ENCODE measurements around the gene CDKN1B.

DNA sequence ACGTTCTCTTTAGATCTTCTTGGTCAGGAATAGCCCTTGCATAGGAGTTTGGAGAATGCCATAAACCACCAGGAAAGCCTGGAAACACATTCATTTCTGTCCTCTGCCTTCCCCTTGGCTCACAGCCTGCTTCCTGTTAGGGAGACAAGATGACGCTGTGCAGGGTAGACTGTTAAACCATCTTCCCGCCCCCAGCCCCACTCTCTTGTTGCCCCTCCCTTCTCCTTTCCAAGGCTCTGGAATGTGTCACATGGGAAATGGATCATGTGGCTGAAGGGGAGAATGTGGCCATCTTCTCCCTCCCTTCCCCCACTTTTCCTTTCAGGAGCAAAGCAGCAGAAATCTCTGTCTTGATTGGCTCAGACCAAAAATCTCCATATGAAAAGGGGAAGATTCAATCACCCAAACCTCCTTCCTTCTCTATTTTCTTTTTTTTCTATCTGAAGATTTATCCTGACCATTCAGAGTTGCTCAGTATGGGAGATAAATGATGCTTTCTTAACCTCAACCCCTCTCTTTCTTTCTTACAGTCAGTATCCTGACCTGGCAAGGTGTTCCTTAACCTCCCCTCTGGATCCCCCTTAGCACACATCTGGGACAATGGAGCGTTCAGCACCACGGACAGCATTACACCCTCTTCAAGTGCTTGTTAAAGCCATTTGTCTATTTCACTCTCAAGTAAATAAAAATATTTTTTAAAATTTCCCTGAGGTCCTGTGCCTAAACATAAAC, 32.6 kb upstream of the CDKN1B start:
- TF ChIP-seq, protein P1, sequence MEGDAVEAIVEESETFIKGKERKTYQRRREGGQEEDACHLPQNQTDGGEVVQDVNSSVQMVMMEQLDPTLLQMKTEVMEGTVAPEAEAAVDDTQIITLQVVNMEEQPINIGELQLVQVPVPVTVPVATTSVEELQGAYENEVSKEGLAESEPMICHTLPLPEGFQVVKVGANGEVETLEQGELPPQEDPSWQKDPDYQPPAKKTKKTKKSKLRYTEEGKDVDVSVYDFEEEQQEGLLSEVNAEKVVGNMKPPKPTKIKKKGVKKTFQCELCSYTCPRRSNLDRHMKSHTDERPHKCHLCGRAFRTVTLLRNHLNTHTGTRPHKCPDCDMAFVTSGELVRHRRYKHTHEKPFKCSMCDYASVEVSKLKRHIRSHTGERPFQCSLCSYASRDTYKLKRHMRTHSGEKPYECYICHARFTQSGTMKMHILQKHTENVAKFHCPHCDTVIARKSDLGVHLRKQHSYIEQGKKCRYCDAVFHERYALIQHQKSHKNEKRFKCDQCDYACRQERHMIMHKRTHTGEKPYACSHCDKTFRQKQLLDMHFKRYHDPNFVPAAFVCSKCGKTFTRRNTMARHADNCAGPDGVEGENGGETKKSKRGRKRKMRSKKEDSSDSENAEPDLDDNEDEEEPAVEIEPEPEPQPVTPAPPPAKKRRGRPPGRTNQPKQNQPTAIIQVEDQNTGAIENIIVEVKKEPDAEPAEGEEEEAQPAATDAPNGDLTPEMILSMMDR (IDR thresholded peaks at IDR 0.05), result no peak
- TF ChIP-seq EP300 (IDR thresholded peaks at IDR 0.05), result no peak

Data from suprapubic skin (tissue), 3 donors.